Measurements from ENCODE around the gene CENPT. TPM values are rescaled to one million over a fixed set of nuclear protein-coding genes. Genes with fewer than 3 reads are reported as not detected.

Gene CENPT
- total and polyA plus RNA-seq, 2 of the 13 experiments (the other 11 are each of a cell fraction or from before 2014, with no cell fraction given) = 40.9 to 43.3 TPM

DNA sequence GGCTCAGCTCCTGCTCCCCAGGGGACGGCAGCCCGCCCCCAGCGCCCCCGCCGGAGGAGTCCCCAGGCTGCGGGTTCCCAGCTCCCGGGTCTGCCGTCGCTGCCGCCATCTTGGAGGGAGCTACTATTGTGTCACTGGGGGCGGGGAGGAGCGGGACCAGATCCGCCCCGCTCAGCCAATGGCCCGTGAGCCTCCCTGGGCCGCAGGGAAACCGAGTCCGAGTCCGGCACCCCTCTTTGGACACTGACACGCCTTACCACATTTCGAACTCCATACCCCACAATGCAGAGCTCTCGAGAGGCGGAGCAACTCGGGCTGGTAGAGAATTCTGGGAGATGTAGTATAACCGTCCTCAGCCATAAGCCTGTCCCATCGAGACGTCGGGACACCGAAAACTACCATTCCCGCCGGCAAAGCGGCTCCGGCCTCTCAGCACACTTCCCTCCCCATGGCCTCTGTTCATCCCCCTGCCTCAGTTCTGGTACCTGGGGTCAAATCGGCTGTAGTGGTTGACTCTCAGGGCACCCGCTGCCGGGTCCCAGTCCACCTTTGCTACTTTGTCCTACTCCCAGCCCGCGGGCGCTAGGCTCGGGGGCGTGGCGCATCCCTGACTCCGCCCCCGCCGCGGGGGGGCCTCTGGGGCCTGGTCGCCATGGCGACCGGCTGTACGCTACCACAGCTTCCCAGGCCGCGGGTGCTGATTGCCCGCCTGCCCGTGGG lies 40.9 kb downstream of the CENPT start, which contains the start of the genes RANBP10 and TSNAXIP1 (continued):
- no peak for TF ChIP-seq MXD1 (CRISPR knock-in tag; IDR thresholded peaks at IDR 0.05)
- peak; percentile 67; the same call in 1 of the 2 replicates for TF ChIP-seq KLF11 (CRISPR knock-in tag; IDR thresholded peaks at IDR 0.05)
- peak; percentile 29 for TF ChIP-seq XRCC5 (optimal IDR thresholded peaks at IDR 0.05; ENCODE audit: low read length)
- peak; percentile 18; the same call in 1 of the 2 replicates for TF ChIP-seq FOXA3 (CRISPR knock-in tag; IDR thresholded peaks at IDR 0.05)
- TF ChIP-seq SALL2 (CRISPR knock-in tag; IDR thresholded peaks at IDR 0.05) = peak; percentile 79; the same call in 1 of the 2 replicates
- 0 out of 2 replicates have a peak, but pooled peaks have one; percentile 59 for TF ChIP-seq KIAA2018 (CRISPR knock-in tag; IDR thresholded peaks at IDR 0.05; ENCODE audit: borderline replicate concordance)
- peak; percentile 59 for TF ChIP-seq MTERF4 (CRISPR knock-in tag; IDR thresholded peaks at IDR 0.05)
- peak; percentile 86; the same call in 1 of the 2 replicates for TF ChIP-seq PCBP1 (IDR thresholded peaks at IDR 0.05; ENCODE audit: borderline replicate concordance, low read depth, low read length)
- 0 out of 2 replicates have a peak, but pooled peaks have one; percentile 36 for TF ChIP-seq ZNF607 (CRISPR knock-in tag; IDR thresholded peaks at IDR 0.05; ENCODE audit: borderline replicate concordance)
- TF ChIP-seq ZNF263 (CRISPR knock-in tag; IDR thresholded peaks at IDR 0.05) = no peak
- TF ChIP-seq, protein P1, sequence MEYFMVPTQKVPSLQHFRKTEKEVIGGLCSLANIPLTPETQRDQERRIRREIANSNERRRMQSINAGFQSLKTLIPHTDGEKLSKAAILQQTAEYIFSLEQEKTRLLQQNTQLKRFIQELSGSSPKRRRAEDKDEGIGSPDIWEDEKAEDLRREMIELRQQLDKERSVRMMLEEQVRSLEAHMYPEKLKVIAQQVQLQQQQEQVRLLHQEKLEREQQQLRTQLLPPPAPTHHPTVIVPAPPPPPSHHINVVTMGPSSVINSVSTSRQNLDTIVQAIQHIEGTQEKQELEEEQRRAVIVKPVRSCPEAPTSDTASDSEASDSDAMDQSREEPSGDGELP (IDR thresholded peaks at IDR 0.05; ENCODE audit: borderline replicate concordance, low read depth) = no peak; the same call in 1 of the 2 replicates
- TF ChIP-seq NFKB2 (CRISPR knock-in tag; IDR thresholded peaks at IDR 0.05; ENCODE audit: borderline replicate concordance) = no peak; the same call in 1 of the 2 replicates
- TF ChIP-seq ZNF567 (CRISPR knock-in tag; IDR thresholded peaks at IDR 0.05; ENCODE audit: borderline replicate concordance) = peak; percentile 76
- no peak for TF ChIP-seq REXO4 (CRISPR knock-in tag; IDR thresholded peaks at IDR 0.05; ENCODE audit: borderline replicate concordance)
- no peak for TF ChIP-seq ZNF234 (CRISPR knock-in tag; conservative IDR thresholded peaks at IDR 0.05)
- no peak for TF ChIP-seq ZNF737 (CRISPR knock-in tag; IDR thresholded peaks at IDR 0.05; ENCODE audit: borderline replicate concordance)
- TF ChIP-seq ZMYM4 (CRISPR knock-in tag; IDR thresholded peaks at IDR 0.05) = no peak
